Muscle of back (tissue), 13 donors: ENCODE results near the gene KRT39. TPM values are rescaled to one million over a fixed set of nuclear protein-coding genes. Genes with fewer than 3 reads are reported as not detected.
"Not testable (repeated sequence)": the region's sequence is repeated elsewhere in the genome, so short reads cannot be mapped to it uniquely, and the experiment has no call there.

Source experiments
- DNase-seq, 3 donors: peaks; one replicate each; pipeline versions ENCODE4 v3.0.0 to v3.0.0-alpha.2; 2013
- long read RNA-seq, 9 donors: transcript quantifications; one replicate each; lab custom pipeline, GENCODE V29; 2026
- polyA plus RNA-seq, 10 donors: library from polyadenylated mRNA; unstranded; fragments of 120-200 nt; gene quantifications; one replicate each; pipeline ENCODE4 v1.2.1, GENCODE V29; 2013; ENCODE audit not compliant: insufficient read length in 10 of 10

KRT39 gene
- 1 to 10 TPM; 2.9 to 9.6 (median 5.2) TPM for polyA plus RNA-seq
- long read RNA-seq, donor 1, result 0 reads
- long read RNA-seq, donor 2, partial matches to known transcripts, result 0 of 1 reads
- long read RNA-seq, donor 2, other reads (novel, unspliced or antisense), result 0 of 1 reads
- long read RNA-seq, donor 3, result 0 reads
- long read RNA-seq, donor 4, partial matches to known transcripts, result 0 of 1 reads
- long read RNA-seq, donor 4, other reads (novel, unspliced or antisense), result 0 of 1 reads
- long read RNA-seq, donor 5, result 0 reads
- long read RNA-seq, donor 6, partial matches to known transcripts, result 0 of 1 reads
- long read RNA-seq, donor 6, other reads (novel, unspliced or antisense), result 0 of 1 reads
- long read RNA-seq, donor 7, partial matches to known transcripts, result 0 of 4 reads
- long read RNA-seq, donor 7, other reads (novel, unspliced or antisense), result 0 of 4 reads
- long read RNA-seq, donor 8, partial matches to known transcripts, result 0 of 1 reads
- long read RNA-seq, donor 8, other reads (novel, unspliced or antisense), result 0 of 1 reads
- long read RNA-seq, donor 9, result 0 reads

DNA sequence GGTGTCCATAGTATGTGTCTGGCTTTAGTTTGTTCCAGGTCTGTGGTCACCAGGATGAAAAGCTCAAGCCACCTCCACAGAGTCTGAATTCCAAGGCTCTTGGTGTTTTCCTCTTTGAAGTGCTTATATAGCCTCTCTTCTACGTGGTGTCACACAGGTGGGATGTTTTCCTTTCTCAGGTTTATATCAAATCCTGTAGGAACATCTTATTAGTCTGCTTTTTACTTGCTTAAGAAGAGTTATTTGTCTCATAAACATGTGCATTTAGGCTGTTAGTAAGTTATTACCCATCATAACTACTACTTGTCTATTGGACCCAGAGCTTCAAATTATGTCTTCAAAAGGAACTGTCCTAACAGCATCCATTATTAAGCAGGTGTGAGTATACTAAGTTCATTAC, at the start of gene KRT39:
KRT39 (minus strand) TSS at position 101 of the 400 bp plus-strand sequence; CDS start at position 9, 92 bp downstream.
- no peak for DNase-seq

DNA sequence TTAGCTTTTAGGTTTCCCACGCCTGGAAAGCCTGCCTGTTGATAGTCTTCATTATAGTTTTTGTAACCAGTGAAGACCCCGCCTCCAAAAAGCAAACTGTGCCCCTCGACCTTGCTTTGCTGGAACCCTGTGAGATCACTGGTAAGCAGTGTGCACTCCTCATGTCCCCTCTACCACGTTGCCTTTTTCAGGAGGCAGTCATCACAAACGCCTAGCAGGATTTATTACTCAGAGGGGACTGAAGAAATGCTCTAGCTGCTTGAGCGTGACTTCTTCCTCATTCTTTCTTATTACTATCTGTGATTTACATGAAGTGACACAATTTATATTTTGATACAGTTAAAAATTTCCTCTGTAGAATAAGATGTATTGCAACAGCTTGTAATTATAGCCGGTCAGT, 48.7 kb upstream of the KRT39 start:
- DNase-seq, result no peak

DNA sequence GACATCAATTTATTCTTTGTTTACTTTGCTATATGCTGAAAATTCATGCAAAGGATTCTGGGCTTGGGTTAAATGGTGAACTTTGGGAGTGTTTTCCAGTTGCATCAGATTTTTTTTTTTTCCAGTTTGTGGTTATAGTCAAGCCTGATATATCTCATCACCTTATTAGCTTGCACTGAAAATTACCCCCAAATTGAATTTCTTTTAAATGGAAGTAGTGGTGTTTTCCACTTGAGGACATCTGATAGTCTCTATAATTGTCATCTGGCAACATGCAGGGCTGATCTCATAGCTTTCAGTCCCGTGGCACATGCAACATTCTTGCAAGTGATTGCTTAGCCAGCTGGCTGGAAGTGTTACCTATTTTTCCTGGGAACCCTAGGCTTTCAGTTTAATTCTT, 46.9 kb upstream of the KRT39 start:
- DNase-seq, result peak; percentile 37 to 50 (median 43)

DNA sequence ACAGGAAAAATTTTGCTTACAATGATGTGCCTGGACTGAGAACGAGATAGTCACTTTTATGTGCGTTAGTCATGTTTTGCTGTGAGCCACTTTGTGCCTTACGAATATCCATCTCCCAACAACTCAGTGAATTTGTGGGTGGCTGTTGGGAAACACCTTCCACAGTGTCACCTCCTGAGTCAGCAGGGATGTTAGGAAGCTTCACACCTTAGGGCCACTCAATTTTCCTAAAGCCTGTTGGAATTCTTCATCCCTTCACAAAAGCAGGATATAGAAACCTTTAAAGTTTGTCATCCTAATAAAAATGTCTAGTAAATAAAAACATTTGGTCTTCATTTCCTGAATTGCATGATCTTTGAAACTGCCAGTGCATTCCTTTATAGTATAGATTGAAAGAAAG, 46.4 kb upstream of the KRT39 start:
- DNase-seq, result no peak

DNA sequence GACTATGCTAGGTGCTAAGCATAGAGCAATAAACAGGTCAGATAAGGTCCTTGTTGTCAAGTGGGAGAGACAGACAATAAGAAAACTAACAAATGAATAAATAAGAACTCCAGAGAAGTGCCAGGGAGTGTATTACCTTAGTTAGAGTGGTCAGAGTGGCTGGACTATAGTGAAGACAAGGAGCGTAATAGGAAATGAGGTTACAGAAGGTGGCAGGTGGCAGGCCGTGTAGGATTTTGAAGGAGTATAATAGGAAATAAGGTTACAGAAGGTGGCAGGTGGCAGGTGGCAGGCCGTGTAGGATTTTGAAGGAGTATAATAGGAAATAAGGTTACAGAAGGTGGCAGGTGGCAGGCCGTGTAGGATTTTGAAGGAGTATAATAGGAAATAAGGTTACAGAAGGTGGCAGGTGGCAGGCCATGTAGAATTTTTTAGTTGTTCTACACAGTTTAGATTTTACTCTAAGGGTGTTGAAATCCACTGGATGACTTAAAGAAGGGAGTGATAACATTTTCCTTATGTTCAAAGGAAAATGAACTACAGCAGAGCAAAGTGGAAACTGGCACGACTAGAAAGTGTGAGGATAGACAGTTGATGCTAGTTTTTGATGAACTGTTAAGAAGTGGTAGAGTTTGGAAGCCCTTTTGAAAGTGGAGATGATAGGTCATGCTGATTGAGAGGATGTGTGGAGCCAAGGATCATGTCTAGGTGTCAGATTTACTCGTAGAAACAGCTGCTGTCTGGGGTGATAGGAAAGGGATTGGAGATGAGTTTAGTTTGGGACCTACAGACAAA, 45.8 kb upstream of the KRT39 start:
- no peak for DNase-seq

DNA sequence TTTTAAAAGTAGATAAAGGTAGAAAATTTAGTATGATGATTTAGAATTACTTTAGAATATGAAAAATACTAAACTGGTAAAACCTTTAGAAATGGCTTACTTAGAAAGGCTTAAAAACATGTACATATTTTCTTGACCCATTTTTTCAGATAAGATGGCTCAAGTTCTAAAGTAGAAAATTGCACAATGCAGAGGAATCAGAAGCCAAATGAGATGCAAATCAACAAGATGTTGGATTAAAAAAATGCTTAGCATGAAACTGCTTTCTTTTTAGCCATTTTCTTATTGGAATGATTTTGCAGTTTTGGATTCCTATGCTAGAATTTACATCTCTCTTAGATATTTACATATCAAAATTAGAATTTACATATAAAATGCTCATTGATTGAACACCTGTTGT, 43.7 kb upstream of the KRT39 start:
- no peak for DNase-seq

DNA sequence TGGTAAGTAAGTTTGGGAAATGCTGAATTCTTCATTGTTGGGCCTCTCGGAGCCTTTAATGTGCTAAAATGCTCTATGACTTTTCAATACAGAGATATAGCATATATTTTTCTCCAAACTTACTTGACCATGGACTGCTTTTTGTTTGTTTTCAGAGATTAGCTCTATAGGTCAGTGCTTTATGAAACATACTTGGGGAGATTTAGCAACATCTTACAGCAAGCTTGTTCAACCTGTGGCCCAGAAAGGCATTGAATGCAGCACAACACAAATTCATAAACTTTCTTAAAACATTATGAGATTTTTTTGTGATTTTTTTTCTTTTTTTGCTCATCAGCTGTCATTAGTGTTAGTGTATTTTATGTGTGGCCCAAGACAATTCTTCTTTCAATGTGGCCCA, 43.2 kb upstream of the KRT39 start:
- DNase-seq, result no peak

DNA sequence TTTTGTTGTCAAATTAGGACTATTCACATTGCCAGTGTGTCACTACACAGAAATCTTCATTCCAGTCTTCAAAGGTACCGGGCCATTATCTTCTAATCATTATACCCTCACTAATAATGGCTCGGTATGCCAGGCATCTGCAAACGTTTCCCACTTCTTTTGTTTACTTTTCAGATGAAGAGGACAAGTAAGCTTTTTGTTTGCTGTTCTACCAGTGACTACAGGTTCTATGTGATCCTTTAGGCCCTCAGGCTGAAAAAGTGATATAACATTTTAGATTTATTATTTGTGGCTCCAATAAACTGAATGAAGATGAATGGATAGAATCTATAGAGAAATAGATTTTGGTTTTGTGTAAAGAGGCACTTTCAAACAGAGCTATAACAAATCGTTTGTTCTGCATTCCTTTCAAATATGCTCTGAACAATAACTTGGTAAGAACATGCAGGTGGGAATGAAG, 42.6 kb upstream of the KRT39 start:
- no peak for DNase-seq

DNA sequence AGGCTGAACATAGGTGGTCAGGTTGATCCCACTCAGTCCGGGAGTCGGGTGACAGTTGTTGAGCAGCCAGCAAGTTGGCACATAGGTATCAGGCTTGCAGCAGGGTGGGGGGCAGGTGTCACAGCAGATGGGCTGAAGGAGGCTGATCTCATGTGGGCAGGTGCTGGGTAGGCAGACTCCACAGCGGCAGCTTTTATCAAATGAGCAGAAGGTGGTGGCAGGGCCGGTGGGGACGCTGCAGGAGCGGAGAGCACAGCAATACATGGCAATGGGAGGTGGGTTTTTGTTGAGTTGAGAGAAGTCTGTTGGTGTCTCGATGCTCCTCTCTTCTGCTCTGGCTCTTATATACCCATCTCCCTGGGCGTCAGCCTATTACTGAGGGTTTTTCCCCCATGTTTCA, 42.1 kb upstream of the KRT39 start, which contains the start of gene KRTAP3-1:
KRTAP3-1 (minus strand) TSS at position 318 of the 400 bp plus-strand sequence; CDS start at position 264, 54 bp downstream.
- DNase-seq, result no peak

DNA sequence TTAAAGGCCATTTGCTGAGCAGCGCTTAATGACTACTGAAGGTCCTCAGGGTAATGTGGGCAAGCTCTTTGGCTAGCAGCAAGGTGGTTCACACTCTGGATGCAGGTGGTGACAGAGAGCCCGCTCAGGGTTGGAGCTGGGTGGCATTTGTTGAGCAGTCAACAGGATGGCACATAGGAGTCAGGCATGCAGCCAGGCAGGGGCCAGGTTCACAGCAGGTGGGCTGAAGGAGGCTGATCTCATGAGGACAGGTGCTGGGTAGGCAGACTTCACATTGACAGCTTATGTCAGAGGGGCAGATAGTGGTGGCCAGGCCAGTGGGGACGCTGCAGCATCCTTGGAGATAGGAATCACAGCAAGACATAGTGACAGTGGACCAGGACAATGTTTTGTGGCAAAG, 37.6 kb upstream of the KRT39 start:
- no peak for DNase-seq

DNA sequence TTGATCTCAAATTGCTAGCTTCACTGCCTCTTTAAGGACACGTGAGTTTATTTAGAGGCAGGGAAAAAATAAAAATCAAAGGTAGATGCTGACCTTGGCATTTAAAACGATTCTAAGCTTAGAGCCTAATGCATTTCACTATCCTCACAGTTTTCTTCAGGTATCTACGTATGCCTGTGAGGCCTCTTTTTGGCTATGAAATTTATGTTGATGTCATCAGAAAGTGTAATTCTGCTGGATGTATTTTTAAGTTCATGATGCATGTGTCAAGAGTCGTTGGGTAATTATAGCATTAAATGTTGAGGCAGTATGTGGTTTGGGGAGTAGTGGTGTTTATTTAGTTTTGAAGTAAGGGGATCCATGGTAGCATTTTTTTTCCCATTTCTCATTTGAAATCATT, 37.2 kb upstream of the KRT39 start:
- no peak for DNase-seq

DNA sequence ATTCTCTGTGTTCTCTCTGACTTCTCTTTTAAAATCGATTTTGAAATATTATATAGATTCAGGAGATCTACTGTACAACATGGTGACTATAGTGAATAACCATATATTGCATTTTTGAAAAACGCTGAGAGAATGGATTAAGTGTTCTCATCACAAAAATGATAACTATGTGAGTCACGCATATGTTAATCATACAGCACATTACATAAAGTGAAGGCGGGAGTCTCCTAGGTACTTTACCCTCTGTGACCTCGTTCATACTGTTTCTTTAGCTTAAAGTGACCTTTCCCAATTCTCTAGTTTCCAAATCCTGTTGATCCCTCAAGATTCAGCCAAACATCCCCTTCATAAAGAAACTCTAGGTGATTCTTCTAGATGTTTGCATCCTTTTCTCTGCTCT, 36.1 kb upstream of the KRT39 start:
- DNase-seq, result no peak

DNA sequence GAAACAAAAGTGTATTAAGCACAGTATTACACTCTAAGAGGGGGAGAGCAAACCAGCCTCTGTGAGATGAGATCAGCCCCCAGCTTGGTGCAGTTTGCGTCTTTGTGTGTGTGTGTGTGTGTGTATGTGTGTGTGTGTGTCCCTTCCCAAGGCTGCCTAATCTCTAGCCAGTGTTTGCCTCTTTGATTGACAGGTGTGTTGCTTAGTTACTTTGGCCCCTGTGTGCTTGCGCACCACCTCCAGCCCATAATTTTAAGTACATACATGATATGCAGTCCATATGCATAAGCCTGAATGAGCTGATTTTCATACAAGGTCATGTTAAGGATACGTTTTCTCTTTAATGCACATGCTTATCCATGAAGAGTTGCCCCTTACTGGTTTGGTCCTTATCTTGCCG, 35.0 kb upstream of the KRT39 start:
- no peak for DNase-seq

DNA sequence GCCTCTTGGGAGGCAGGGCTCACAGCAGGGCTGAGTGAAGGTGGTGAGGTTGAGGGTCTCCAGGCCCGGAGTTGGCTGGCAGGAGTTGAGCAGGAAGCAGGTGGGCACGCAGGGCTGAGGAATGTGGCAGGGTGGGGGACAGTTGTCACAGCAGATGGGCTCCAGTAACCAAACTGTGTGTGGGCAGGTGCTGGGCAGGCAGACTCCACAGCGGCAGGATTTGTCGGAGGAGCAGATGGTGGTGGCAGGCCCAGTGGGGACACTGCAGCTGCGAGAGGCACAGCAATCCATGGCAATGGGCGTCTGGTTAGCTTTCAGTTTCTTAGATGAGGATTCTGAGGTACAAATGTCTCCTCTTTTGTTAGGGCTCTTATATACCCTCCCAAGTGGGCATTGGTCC, 32.8 kb upstream of the KRT39 start, which contains the start of gene KRTAP3-2:
KRTAP3-2 (minus strand) TSS at position 344 of the 400 bp plus-strand sequence; CDS start at position 291, 53 bp downstream.
- not testable (repeated sequence) for DNase-seq

DNA sequence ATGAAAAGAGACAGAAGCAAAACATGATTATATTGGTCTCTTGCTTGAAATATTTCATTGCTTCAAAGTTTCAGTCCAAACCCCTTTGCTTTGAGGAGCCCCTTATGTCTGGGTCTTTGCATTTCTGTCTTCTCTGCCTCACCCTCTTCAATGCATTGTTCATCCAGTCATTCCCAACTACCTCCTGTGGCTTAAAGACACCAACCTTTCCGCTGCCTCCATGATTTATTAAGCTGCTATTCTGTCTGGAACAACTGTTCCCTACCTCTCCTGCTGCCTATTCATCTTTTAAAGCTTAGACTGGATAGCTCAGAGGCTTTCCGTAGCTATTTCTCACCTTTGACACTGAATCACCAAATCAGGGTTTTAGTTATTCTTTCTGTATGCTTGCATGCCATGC, 30.6 kb upstream of the KRT39 start:
- DNase-seq, result no peak

DNA sequence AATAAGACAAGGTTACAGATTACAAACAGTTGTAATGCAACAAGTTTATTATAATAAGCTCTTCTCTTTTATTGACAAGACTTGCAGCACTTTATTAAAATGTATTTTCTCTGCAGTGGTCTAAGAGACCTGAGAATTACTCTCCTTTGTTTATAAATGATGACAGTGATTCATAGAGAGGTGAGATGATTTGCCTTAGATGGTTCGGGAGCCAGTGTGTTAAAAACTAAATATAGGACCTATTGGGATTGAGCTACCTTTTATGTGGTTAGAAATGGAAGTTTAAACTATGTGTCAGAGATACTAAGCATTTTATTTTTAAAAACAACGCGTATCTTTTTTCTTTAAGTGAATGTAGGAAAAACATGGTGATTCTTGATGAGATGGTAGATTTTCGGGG, 30.1 kb upstream of the KRT39 start:
- DNase-seq, result no peak

DNA sequence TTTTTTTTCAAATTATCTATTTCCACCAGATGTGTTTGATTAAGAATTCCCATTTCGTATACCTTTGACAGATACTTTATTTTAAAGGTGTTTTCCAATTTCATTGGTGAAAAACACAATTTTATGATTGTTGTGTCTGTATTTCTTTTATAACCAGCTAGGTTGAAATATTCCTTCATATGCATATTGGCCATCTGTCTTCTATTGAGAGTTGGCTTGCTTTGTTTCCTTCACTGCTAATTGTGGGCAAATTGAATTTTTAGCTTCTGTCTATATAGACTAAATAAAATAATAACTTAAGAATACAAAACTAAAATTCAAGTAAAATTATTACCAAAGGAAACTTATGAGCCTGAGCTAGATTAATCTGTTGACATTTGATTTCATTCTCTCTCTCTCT, 28.4 kb upstream of the KRT39 start:
- no peak for DNase-seq

DNA sequence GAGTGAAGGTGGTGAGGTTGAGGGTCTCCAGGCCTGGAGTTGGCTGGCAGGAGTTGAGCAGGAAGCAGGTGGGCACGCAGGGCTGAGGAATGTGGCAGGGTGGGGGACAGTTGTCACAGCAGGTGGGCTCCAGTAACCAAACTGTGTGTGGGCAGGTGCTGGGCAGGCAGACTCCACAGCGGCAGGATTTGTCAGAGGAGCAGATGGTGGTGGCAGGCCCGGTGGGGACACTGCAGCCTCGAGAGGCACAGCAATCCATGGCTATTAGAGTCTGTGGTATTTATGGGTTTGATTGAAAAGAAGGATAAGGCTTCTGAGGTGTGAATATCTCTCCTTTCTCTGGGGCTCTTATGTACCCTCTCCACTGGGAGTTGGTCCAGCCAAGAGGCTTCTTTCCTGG, 27.1 kb upstream of the KRT39 start, which contains the start of gene KRTAP3-3:
KRTAP3-3 (minus strand) TSS at position 326 of the 400 bp plus-strand sequence; CDS start at position 259, 67 bp downstream.
- no peak for DNase-seq

DNA sequence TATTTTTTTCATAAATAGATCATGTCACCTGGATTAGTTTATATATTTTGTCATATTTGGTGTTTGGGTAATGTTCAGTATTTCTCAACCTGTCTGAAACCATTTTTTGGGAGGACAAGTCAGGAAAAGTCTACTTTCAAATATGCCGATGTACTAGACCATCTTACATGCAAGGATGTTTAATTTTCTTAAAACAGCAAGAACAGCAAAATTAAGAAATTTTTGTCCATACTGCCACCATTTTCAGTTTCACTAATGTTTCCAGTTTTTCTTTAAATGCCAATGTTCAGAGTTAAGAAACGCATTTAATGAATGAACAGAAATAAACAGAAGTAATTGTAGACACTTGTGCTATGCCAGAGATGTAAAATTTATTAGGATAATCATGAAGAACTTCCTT, 26.3 kb upstream of the KRT39 start:
- DNase-seq, result no peak

DNA sequence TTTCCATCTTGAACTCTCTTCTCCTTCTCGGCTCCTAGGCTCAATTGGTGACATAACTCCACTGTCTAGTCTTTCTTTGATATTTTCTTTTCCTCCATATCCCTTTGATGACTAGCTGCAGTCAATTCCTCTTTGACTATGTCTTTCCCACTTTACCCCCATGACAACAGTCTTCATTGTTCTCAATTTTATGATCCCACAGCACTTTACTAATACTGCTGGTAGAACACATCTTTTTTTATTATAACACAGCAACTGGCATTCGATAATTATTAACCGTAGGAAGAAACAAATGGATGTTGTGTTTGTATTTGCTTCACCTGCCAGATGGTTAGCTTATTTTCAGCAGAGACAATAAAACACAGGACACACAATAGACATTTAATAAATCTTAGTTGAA, 25.9 kb upstream of the KRT39 start:
- no peak for DNase-seq

DNA sequence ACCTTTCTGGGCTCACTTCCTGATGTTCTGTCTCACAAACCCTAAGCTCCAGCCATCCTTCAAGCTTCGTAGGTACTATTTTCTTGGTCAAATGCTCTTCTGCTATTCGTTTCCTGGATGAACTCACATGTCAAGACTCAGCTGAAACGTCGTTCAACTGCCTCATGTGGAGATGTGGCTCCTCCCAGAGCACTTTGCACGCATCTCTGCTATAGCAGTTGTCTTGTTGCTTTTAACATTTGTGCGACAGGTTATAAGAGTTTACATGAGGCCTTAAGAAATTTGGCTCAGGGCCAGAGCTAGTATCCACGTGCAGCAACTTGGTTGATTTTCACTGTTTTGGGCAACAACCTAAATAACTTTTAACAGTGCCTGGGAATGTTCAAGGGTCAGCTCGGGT, 20.2 kb upstream of the KRT39 start:
- no peak for DNase-seq

DNA sequence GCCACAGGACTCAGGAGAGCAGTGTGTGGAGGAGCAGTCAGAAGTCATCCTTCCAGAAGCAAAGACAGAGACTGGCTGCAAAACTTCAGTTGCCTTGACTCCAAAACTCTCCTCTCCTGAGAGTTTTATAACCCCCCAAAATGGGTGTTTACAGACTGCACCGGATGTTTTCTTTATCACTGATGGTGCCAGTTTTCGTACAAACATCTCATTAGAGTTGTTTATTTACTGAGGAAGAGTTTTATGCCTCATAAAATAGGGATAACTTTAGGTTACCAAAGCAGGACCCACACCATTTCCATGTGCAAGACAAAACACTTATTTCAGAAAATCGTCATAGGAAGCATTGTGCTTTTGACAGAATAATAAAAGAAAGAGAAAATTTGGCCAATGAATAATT, 17.5 kb upstream of the KRT39 start, which contains the start of gene KRT40:
KRT40 (minus strand) TSS at position 101 of the 400 bp plus-strand sequence; CDS start at position 48, 53 bp downstream.
- DNase-seq, result no peak
